Measurements from ENCODE around the gene PITHD1.
"Not testable (repeated sequence)": the region's sequence is repeated elsewhere in the genome, so short reads cannot be mapped to it uniquely, and the experiment has no call there.

The PITHD1 gene

GRCh38 chr1:23772854-23773242 is 5.4 kb upstream of the PITHD1 start:
- in situ Hi-C loops (cut with MboI; ENCODE audit: low sequenced_read_pairs), result no loop called here

- in situ Hi-C loops (cut with MboI; ENCODE audit: low sequenced_read_pairs), result no loop called here
Measured at GRCh38 chr1:23774174-23774880, 3.9 kb upstream of the PITHD1 start.

- in situ Hi-C loops (cut with MboI; ENCODE audit: low sequenced_read_pairs), result no loop called here
Measured at GRCh38 chr1:23776217-23776616, 2.0 kb upstream of the PITHD1 start.

GRCh38 chr1:23779826-23780371 is 1.7 kb downstream of the PITHD1 start:
- in situ Hi-C loops (cut with MboI; ENCODE audit: low sequenced_read_pairs), result no loop called here

- in situ Hi-C loops (cut with MboI; ENCODE audit: low sequenced_read_pairs), result not testable (repeated sequence)
Measured at GRCh38 chr1:23783141-23783540, 4.9 kb downstream of the PITHD1 start.

- in situ Hi-C loops (cut with MboI; ENCODE audit: low sequenced_read_pairs), result no loop called here
Measured at GRCh38 chr1:23784846-23785245, 6.6 kb downstream of the PITHD1 start.

- in situ Hi-C loops (cut with MboI; ENCODE audit: low sequenced_read_pairs), result no loop called here
Measured at GRCh38 chr1:23787701-23788100, 9.5 kb downstream of the PITHD1 start.

GRCh38 chr1:23788695-23789094 is 10.5 kb downstream of the PITHD1 start:
- in situ Hi-C loops (cut with MboI; ENCODE audit: low sequenced_read_pairs), result no loop called here

GRCh38 chr1:23790696-23791515 is 12.7 kb downstream of the PITHD1 start, which contains the start of gene LYPLA2:
Gene LYPLA2 (plus strand): TSS chr1:23791145. CDS start chr1:23792683, 1,538 bp downstream.
- in situ Hi-C loops (cut with MboI; ENCODE audit: low sequenced_read_pairs), result no loop called here

GRCh38 chr1:23791516-23792047 is 13.4 kb downstream of the PITHD1 start:
- in situ Hi-C loops (cut with MboI; ENCODE audit: low sequenced_read_pairs), result no loop called here

- in situ Hi-C loops (cut with MboI; ENCODE audit: low sequenced_read_pairs), result no loop called here
Measured at GRCh38 chr1:23792151-23792945, 14.1 kb downstream of the PITHD1 start.

GRCh38 chr1:23793018-23793781 is 15.0 kb downstream of the PITHD1 start:
- in situ Hi-C loops (cut with MboI; ENCODE audit: low sequenced_read_pairs), result no loop called here

GRCh38 chr1:23793861-23794731 is 15.9 kb downstream of the PITHD1 start:
- in situ Hi-C loops (cut with MboI; ENCODE audit: low sequenced_read_pairs), result no loop called here

- in situ Hi-C loops (cut with MboI; ENCODE audit: low sequenced_read_pairs), result not testable (repeated sequence)
Measured at GRCh38 chr1:23794732-23795182, 16.5 kb downstream of the PITHD1 start.

- in situ Hi-C loops (cut with MboI; ENCODE audit: low sequenced_read_pairs), result no loop called here
Measured at GRCh38 chr1:23795676-23796465, 17.7 kb downstream of the PITHD1 start.

GRCh38 chr1:23796466-23797271 is 18.5 kb downstream of the PITHD1 start:
- in situ Hi-C loops (cut with MboI; ENCODE audit: low sequenced_read_pairs), result no loop called here
